ENCODE data around the gene OR6K2.

DNA sequence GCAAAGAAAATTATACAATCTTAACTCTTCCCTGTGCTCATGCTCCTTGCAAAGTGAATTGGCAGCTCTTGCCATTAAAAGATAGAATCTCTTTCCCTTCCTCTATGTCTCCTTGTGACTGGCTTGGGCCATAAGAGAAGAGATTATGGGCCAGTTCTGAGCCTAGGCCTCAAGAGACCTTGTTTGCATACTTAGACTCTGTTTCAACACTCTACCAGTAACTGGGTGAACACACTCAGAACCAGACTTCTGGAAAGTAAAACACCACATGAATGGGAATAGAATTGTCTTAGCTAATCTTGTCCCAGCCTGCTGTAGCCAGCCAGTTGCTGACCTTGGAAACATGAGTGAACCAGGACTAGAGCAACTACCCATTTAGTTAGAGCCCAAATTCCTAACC is 35.4 kb upstream of the OR6K2 start:
- TF ChIP-seq POLR2A (IDR thresholded peaks at IDR 0.05) (no peak), POLR2AphosphoS5 (IDR thresholded peaks at IDR 0.05) (no peak)
- TF ChIP-seq, protein P1, sequence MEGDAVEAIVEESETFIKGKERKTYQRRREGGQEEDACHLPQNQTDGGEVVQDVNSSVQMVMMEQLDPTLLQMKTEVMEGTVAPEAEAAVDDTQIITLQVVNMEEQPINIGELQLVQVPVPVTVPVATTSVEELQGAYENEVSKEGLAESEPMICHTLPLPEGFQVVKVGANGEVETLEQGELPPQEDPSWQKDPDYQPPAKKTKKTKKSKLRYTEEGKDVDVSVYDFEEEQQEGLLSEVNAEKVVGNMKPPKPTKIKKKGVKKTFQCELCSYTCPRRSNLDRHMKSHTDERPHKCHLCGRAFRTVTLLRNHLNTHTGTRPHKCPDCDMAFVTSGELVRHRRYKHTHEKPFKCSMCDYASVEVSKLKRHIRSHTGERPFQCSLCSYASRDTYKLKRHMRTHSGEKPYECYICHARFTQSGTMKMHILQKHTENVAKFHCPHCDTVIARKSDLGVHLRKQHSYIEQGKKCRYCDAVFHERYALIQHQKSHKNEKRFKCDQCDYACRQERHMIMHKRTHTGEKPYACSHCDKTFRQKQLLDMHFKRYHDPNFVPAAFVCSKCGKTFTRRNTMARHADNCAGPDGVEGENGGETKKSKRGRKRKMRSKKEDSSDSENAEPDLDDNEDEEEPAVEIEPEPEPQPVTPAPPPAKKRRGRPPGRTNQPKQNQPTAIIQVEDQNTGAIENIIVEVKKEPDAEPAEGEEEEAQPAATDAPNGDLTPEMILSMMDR (IDR thresholded peaks at IDR 0.05): no peak

Data from prostate gland (tissue), 2 donors.